NCI-H526 treated with DMSO at 0.1 percent for 48 hours (cell line): ENCODE data around the gene TEX29.

Experiments
- DNase-seq: peaks from one replicate; lab custom pipeline; 2025; lab: John Stamatoyannopoulos, UW

Gene TEX29

GRCh38 chr13:111319998-111320911 is at the start of gene TEX29:
Gene TEX29, plus strand, starts transcription at chr13:111320642. Its CDS starts 249 bp downstream, at chr13:111320891.
- DNase-seq: no peak

- DNase-seq: no peak
These were observed 49.4 kb upstream of the TEX29 start for GRCh38 chr13:111270765-111271698.

DNA sequence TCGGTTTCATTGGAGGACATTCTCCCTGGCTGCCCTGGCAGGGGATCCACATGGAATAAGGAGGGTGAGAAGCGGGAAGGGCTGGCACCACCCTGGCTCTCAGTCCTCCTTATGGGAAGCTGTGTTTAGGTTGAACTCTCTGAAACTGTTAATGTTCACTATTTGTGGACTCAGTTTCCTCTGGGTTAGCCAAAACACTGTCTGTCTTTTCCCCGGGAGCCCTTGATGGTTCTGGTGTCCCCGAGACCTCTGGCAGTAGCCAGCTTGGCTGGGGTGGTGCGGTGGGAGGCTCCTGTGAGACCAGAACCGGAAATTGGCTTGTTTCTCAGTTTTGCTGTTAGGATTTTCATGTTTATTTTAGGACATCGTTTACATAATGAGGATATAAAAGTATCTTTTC is 48.3 kb upstream of the TEX29 start:
- no peak for DNase-seq

DNA sequence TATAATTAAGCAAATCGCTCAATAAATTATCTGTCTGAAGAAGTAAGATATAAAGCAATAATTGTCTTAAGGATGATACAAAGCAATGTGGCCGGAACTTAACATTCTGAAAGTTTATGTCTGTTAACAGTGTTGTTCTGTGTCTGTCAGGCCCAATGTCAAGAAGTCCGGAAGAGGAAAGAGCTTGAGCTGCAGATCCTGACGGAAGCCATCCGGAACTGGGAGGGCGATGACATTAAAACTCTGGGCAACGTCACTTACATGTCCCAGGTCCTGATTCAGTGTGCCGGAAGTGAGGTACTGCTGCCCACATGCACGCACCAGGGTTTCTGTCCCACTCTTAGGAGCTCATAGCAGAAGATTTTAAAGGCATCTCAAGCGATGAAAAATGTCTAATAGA is 45.1 kb upstream of the TEX29 start:
- no peak for DNase-seq

GRCh38 chr13:111275995-111276618 is 44.3 kb upstream of the TEX29 start:
- DNase-seq: no peak

DNA sequence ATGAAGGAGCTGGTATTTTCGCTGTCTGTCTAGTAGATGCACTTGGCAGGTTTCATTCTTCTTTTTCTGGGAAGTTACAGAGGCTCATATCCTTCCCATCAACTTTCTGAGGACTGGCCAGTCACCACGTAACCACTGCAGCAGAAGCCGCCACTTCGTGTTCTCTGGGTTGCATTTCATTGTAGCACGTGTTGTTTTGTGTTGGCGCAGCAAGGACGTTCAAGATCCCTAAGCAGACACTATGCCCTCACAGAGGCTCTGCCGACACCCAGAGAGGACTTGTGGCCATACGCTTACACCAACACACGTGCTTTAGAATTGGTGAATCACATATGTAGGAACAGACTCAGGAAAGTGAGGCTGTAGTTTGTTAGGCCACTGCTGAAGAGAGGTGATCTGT is 42.2 kb upstream of the TEX29 start:
- no peak for DNase-seq

DNA sequence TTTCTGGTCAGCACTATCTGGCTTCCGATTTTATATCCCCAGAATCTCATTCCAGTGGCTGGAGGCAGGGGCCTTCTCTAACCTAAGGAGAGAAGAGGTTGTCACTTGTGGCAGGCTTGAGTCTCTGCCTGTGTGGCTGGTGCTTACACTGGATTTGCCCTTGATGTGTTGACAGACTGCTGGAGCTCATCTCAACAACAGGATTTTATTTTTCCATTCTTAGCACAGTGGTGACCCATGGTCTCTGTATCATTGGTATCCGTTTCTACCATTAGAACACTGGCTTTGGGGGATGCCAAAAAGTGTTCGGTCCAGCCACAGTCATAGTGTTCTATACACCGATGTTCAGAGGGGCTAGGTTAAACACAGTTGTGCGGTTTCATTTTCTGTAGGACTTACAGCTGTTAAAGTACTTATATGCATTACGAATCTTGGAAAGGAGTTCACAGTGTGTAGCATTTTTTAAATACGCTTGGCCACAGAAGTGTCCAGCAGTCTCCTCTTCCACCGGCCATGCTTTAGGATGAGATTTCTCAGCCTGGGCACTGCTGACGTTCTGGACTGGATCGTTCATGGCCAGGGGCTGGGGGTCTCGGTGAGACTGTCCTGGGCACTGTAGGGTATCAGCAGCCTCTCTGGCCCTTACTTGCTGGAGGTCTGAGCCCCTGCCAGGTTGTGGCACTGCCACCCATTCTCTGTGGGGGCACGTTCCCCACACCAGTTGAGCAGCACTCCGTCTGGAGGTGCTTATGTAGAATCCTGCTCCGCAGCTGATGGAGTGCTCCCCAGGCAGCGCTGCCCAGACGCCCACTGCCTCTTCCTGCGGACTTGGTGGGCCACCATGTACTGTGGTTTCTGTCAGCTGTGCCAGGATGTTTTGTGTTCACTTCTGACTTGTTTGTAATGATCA is 41.4 kb upstream of the TEX29 start:
- no peak for DNase-seq

- DNase-seq: no peak
These were observed 40.2 kb upstream of the TEX29 start for GRCh38 chr13:111280226-111280625.

- no peak for DNase-seq
These were observed 39.5 kb upstream of the TEX29 start for GRCh38 chr13:111280681-111281585.

- DNase-seq: no peak
These were observed 38.6 kb upstream of the TEX29 start for GRCh38 chr13:111281751-111282311.

DNA sequence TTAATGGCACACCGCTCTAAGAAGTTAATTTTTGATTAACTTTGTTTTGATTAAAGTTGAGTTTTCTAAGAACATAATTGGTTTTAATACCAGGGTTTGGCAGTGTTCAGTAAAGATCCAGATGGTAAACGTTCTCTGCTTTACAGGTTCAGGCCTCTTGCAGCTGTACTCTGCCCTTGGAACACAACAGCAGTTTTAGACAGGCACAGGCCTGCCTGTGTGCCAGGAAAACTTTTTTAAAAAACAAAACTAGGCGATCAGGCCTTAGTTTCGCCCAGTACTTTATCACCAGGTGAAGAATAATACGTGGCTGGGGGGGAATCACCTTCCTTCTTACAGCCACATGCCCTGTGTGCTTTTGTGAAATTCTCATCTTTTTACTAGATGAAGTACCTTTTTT is 38.0 kb upstream of the TEX29 start:
- DNase-seq: no peak

DNA sequence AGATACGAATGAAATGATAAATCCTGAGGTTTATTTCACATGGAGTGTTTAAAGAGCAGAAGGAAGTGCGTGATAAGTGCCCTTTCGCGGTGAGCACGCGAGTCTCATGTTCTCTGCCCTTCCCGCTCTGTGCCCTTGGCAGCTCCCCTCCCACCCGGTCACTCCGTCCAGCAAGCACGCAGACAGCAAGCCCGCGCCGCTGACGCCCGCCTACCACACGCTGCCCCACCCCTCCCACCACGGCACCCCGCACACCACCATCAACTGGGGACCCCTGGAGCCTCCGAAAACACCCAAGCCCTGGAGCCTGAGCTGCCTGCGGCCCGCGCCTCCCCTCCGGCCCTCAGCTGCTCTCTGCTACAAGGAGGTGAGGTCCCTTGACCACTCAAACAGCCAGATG is 37.4 kb upstream of the TEX29 start:
- DNase-seq: no peak

DNA sequence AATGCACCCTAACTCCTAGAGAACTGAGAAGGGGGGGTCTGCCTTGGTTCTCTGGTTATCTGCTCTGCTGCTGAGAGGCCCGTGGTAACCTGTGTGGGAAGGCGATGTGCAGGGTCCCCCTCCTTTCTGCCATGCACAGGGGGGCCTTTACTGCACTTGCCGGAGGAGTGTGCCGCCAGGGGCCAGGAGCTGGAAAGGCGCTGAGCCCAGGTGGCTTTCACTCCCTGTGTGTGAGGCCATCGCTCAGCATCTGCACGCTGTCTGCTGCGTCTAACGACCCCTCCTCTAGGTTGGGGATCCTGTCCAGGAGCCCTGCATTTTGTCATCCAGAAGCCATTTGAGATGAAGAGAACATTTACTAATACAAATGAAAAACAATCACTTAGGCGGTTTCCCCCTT is 37.0 kb upstream of the TEX29 start:
- no peak for DNase-seq

DNA sequence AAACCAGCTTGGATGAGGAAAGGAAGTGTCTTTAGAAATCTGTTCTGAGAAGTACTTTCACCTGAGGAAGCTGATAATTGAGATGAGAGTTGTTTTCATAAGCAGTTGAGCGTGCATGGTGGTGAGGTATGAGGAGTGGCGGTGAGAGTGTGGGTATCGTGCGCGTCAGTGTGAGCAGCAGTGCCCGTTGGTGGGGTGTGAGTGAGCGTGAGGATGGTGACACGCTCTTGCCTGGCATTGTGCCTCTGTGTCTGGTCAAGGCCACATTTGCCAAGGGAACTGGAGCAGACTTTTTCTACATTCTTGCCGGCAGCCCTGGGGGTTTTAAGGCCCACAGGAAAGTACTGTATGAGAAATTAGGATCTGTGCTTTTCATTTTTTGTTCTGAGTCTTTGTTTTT is 36.5 kb upstream of the TEX29 start:
- no peak for DNase-seq

DNA sequence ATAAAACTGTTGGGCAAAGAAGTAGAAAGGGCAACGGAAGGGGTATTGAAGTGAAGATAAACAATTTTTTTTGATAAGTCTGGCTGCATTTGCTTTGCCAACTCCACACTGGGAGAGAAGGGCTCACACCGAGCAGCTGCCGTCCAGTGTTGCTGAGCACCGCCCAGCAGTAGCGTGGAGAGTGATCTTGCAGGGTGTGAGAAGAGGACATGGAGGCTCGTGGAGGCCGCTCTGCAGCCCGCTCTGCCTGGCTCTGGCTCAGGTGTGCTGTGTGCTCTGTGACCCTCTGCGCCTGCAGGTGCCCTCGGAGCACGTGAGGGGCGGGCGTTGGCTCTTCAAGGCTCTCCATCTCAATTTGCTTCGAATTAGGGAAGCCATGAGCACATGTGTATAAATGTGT is 35.9 kb upstream of the TEX29 start:
- DNase-seq: no peak

- DNase-seq: no peak
These were observed 34.3 kb upstream of the TEX29 start for GRCh38 chr13:111286162-111286561.

- DNase-seq: no peak
These were observed 33.7 kb upstream of the TEX29 start for GRCh38 chr13:111286749-111287148.

DNA sequence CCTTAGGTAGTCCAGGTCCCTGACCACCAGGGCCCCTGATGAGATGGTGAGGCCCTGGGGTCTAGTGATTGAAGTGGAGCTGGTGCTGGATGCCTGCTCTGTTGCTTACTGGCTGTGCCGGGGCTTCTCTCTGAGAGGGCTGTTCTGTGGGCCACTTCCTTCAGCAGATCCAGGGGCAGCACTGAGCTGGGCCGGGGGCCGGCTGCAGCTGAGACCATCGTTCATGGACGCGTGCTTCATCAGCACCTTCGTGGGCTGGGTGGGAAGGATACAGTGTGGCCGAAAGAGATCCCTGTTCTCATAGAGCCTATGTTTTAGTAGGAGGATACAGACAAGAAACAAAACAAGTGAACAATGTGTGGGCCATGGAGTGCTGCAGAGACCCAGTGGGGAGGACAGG is 33.2 kb upstream of the TEX29 start:
- DNase-seq: no peak

- DNase-seq: no peak
These were observed 32.2 kb upstream of the TEX29 start for GRCh38 chr13:111288276-111288675.

DNA sequence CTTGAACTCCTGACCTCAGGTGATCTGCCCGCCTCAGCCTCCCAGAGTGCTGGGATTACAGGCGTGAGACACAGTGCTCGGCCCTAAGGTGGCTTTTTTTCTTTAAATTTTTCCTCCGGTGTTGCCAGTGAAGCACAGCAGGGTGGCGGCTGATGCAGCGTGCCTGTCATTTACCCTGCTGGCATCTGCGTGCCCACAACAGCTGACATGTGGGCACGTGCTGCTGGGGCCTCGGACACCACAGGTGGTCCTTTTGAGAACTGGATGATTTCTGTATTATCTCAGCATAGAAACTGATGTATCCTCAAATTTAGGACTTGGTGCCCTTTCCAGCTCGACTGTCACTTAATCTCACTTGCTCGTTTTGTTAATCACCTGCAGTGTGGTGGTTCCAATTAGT is 31.2 kb upstream of the TEX29 start:
- no peak for DNase-seq
